ENCODE data around the gene MYO7B.

The MYO7B gene

DNA sequence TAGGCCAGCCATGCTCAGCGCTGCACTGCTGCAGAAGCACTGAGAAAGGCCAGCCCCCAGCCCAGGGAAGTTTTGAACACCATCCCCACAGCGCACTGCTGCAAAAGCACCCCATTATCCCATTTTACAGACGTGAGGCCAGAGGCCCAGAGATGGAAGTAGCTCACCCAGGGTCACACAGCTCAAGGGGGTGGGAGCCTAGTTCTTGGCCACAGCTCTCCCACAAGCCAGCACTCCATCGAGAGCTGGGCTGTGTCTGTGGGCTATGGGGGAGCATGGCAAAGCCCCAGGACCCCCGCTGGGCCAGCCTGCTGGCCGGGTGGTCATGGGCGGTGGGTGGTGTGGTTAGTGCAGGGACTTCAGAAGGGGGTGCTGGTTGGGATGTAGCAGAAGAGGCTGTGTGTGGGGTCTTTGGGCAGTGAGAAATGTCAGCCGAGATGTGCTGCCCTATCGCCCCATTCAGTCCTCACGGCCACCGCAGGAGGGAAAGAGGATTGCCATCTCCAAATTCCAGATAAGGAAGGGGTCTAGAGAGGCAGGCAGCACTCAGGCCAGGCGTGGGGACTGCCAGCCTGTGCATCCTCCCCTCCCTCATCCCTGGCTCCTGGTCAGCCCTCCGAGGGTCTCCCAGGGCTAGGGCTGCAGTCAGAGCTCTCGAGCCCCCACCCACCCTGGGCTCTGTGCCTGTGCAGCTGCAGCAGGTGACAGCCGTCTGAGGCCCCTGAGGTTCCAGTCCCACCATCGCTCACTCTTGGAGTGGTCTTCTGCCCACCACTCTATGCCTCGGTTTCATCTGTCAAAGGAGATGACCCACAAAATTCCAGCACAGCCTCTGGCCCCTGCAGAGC, 93.5 kb downstream of the MYO7B start:
- no peak for DNase-seq

GRCh38 chr2:127629637-127630036, 94.2 kb downstream of the MYO7B start:
- DNase-seq, result no peak

GRCh38 chr2:127630096-127630863, 94.8 kb downstream of the MYO7B start:
- DNase-seq, result no peak

GRCh38 chr2:127630864-127631540, 95.5 kb downstream of the MYO7B start:
- DNase-seq, result no peak

- no peak for DNase-seq
Observed at GRCh38 chr2:127631541-127631996, 96.1 kb downstream of the MYO7B start.

DNA sequence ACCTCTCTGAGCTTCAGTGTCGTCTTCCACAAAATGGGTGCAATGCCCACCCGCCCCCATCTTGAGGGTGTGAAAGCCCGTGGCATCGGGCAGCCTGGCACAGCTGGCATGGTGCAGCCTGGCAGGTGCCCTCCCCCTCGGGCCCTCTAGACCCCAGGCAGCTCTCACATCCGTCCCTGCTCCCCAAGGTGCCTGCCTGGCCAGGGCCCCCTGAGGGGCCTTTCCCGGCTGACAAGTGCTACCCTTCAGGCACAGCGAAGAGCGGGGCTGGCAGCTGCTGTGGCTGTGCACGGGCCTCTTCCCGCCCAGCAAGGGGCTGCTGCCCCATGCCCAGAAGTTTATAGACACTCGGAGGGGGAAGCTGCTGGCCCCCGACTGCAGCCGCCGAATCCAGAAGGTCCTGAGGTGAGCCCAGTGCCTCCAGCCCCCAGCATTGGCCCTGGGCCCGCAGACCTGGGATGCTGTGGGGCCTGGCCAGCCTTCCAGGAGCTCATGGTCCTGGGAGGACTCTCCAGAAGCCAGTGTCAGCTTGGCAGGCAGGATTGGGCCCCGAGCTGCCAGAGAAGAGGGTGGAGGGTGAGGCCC, 96.6 kb downstream of the MYO7B start:
- no peak for DNase-seq

DNA sequence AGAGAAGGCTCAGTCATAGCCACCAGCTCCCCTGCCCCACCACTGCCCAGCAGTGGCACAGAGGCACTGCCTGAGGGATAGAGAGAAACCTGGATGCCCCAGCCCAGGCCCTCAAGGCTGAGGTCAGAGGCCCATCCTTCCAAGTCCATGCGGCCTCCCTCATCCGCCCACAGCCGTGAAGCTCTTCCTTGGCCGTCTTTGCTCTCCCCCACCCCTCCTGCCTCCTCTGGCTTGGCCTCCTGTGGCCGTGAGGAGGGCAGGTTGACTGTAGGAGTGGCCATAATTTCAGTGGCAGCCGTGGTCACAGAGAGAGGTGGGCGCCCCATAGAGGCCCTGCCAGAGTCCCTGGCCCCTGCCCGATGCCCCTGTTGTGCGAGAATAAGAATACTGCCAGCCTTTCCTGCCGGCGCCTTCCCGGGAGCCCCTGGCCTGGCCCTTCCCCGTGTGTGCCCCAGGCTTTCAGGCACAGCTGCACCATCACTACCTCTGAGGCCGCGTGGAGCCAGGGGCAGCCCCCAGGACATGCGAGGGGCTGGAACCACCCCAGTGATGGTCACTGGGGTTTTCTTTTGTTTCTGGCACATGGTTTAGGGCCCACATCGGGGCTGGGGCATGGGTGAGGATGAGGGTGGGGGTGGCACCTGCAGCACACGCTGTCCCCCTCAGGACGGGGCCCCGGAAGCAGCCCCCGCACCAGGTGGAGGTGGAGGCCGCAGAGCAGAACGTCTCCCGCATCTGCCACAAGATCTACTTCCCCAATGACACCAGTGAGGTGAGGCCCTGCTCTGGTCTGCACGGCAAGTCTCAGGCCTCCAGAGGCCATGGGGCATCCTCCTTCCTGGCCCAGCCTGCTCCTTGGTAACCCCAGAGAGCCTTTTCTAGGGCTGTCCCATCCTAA, 97.4 kb downstream of the MYO7B start:
- DNase-seq, result no peak

- no peak for DNase-seq
Observed at GRCh38 chr2:127633556-127634065, 98.1 kb downstream of the MYO7B start.

DNA sequence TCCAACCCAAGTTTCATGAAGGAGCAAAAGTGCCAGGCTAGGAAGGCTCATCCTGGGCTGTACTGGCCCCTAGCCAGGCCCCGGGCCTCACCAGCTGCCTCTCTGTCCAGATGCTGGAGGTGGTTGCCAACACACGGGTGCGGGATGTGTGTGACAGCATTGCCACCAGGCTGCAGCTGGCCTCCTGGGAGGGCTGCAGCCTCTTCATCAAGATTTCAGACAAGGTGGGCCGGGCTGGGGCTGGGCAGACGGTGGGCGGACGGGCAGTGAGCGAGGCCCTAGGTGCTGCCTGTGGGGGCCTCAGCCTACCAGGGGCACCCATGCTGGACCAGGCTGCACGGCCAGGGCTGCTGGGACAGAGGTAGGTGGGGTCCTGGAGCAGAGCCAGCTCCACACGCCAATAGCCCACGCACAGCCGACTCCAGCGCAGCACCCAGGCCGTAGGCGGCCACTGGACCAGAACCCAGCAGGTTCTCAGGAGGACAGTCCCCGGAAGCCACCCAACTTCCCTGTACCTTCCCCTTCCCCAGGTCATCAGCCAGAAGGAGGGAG, 98.7 kb downstream of the MYO7B start:
- no peak for DNase-seq

DNA sequence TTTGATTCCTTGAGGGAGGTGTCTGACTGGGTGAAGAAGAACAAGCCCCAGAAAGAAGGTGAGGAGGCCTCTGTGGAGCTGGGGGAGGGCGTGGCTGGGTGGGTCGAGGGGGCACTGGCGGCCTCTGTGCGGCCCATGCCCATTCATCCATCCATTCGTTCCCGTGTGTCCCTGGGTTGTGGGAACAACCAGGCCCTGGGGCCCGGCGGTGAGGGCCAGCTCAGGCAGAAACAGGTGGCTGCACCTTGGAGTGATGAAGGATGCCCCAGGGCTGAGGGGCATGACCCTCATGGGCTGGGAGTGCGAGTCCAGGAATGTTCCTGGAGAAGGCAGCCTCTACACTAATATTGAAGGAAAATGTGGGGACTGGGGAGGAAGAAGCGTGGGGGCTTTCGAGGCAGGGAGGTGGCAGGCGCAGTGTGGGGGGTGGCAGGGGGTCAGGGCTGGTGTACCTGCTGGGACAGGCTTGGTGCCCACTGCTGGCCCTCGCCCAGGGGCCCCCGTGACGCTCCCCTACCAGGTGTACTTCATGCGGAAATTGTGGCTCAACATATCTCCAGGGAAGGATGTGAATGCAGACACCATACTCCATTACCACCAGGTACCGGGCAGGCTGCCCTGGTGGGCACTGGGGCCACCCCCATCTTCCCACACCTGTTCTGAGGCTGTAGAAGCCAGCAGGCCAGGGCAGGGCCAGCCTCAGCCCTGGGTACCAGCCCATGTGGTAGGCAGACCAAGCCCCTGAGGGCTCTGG, 99.3 kb downstream of the MYO7B start:
- DNase-seq, result no peak

GRCh38 chr2:127635380-127636237, 100.1 kb downstream of the MYO7B start:
- no peak for DNase-seq

DNA sequence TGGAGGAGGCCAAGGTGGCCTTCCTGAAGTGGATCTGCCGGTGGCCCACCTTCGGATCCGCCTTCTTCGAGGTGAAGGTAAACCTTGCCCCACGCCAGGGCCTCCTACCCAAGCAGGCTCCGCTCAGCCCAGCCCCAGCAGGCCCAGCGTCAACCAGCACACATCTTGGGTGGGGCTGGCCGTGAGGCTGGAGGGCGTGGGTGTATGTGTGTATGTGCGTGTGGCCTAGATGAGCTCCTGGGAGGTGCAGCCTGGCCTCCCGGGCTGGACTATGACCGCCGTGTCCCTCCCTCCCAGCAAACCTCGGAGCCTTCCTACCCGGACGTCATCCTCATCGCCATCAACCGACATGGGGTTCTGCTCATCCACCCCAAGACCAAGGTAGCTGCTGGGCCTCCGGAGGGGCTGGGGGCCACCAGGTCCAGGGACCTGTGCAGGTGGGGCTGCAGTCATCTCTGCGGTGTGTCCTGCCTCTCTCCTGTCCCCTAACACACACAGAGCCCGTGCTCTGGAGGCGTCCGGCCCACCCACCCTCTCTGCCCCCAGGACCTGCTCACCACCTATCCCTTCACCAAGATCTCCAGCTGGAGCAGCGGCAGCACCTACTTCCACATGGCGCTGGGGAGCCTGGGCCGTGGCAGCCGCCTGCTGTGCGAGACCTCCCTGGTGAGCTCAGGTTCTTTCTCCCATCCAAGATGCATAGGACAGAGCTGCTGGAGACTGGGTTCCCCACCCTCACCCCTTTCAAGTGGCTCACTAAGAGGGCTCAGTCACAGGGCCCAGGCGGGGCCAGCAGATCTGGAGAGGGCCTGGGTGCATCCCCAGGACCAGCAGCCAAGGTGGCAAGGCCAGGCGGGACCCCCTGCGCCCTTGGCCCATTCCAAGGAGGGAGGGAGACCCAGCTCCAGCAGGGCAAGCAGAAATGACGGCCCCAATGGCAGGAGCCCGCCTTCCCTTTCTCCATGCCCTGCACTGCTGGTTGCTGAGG, 101.1 kb downstream of the MYO7B start:
- no peak for DNase-seq

DNA sequence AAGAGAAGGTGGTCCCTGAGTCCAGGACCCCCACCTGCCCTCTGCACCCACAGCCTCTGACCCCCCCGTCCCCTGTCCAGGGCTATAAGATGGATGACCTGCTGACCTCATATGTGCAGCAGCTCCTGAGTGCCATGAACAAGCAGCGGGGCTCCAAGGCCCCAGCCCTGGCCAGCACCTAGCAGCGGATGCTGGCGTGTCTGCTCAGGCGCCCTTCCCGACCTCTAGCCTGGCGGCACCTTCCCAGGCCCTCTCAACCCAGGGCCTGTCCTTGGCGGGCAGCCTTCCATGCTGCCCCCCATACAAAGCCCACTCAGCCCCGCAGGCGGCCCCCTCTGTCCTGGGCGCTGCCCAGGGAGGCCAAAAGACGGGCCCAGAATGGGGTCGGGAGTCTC, 101.8 kb downstream of the MYO7B start:
- DNase-seq, result no peak

GRCh38 chr2:127637725-127638252, 102.3 kb downstream of the MYO7B start:
- no peak for DNase-seq

DNA sequence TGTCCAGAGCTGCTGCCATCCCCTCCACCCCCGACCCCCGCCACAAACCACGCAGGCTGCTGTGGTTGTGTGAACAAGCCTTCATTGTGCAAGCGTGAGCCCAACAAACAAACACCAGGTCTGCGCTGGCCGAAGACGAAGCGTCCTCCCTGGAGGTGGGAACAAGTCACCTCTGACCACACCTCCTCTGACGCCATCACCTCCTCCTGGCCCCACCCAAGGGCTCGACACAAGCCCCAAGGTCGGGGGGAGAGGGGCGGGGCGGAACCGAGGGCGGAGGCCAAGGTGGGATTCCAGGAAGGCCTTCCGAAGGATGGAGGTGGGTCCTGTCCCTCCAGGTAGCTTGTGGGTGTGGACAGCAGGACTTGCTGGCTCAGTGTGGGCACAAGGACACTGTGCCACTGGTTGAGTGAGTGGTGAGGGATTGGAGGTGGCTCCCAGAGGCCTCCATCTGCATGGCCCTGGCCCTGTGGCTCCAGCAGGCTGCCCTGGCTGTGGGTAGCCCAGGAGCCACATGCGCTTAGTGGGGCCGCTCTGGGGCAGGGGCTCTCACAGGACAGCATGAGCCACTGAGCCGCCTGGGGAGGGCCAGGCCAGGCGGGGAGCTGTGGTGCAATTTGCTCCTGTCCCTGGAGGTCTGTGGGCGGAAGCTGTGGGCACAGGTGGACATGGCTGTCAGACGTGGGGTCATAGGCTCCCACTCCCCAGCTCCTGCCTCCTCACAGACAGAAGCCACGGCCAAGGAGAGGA, 103.1 kb downstream of the MYO7B start:
- no peak for DNase-seq

- DNase-seq, result no peak
Observed at GRCh38 chr2:127639111-127639474, 103.6 kb downstream of the MYO7B start.

Data from SIG-M5 (cell line).